ENCODE data around the gene SLC6A6. TPM values are rescaled to one million over a fixed set of nuclear protein-coding genes. Genes with fewer than 3 reads are reported as not detected.
A peak's percentile ranks its signal among the peaks of the same experiment; 100 is the strongest.

SLC6A6 gene
- total RNA-seq (2012; rRNA removed), result 11.9 and 12.9 TPM in 2 replicates

DNA sequence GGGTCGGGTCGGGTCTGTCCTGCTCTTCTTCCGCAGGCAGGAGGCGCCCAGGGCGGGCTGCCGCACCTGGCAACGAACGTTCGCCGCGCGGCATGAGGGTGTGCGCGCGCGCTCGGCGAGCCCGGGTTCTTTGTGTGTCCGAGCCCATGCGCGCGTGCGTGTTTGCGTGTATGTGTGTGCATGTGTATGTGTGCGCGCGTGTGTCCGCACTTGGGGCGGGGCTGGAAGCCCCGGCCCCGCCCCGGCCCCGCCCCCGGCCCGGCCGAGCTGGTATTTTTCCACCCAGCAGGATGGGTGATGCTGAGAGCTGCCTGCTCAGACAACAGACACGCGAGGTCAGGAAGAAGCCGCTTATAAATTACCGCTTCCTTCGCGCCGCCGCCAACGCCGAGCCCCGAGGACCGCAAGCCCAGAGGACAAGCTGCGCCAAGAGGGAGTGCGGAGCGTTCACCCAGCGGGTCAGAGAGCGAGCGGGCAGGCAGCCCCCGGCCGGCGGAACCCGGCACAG lies at the start of gene SLC6A6:
TSS of gene SLC6A6 (plus strand) at position 303 of the 508 bp plus-strand sequence. CDS start 41,029 bp downstream, outside the sequence.
- peak within 1 kb of the TSS; percentile 81 for H3K4me3 ChIP-seq (ENCODE audit: low read length)
- no peaks in the 10 kb centered on the region for H3K9me3 ChIP-seq (replicated peaks; ENCODE audit: low read length)
- H3K36me3 ChIP-seq (ENCODE audit: insufficient read depth, low read length), result no peaks in the 10 kb centered on the region
- H3K9ac ChIP-seq (ENCODE audit: low read depth, low read length), result peak within 1 kb of the TSS; percentile 90
- H3K4me2 ChIP-seq (ENCODE audit: low read length), result peak within 1 kb of the TSS; percentile 89
- H3K4me1 ChIP-seq (ENCODE audit: control insufficient read depth, insufficient read depth, low read length), result peaks cover 31% of the 10 kb centered on the region
- no peaks in the 10 kb centered on the region for H3K27me3 ChIP-seq (ENCODE audit: control insufficient read depth, insufficient read depth, low read length)

DNA sequence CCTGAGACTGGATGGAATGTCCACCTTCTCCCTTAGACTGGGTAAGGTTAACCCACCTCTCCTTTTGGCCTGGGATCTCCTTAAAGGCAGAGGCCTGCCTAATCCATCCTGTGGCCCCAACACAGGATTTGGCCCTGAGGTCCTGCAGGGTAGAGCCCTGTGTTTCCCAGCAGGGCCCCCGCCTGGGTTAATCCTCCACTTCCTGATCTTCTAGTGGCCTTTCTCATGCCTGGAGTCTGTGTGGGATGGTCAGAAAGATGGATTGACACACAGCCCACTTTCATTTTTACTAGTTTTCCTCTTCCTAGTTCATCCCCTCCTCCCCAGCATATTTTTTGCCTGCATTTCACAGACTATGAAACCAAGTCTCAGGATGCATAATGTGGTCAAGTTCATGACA lies 48.9 kb upstream of the SLC6A6 start:
- H3K9me3 ChIP-seq (replicated peaks; ENCODE audit: low read length), result no peaks in the 10 kb centered on the region
- no peaks in the 10 kb centered on the region for H3K36me3 ChIP-seq (ENCODE audit: insufficient read depth, low read length)
- H3K9ac ChIP-seq (ENCODE audit: low read depth, low read length), result no peak overlapping the region
- no peaks in the 10 kb centered on the region for H3K4me1 ChIP-seq (ENCODE audit: control insufficient read depth, insufficient read depth, low read length)
- peaks cover 39% of the 10 kb centered on the region for H3K27me3 ChIP-seq (ENCODE audit: control insufficient read depth, insufficient read depth, low read length)
- no peak overlapping the region for H3K4me2 ChIP-seq (ENCODE audit: low read length)
- H3K4me3 ChIP-seq (ENCODE audit: low read length), result no peak overlapping the region

GRCh38 chr3:14357463-14357862 lies 44.9 kb upstream of the SLC6A6 start:
- Histone ChIP-seq H3K27me3 (ENCODE audit: control insufficient read depth, insufficient read depth, low read length) (peaks cover 49% of the 10 kb centered on the region), H3K4me3 (ENCODE audit: low read length) (no peak overlapping the region), H3K4me1 (ENCODE audit: control insufficient read depth, insufficient read depth, low read length) (no peaks in the 10 kb centered on the region), H3K36me3 (ENCODE audit: insufficient read depth, low read length) (no peaks in the 10 kb centered on the region), H3K4me2 (ENCODE audit: low read length) (no peak overlapping the region), H3K9me3 (replicated peaks; ENCODE audit: low read length) (no peaks in the 10 kb centered on the region), H3K9ac (ENCODE audit: low read depth, low read length) (no peak overlapping the region)

GRCh38 chr3:14358426-14359211 lies 43.8 kb upstream of the SLC6A6 start:
- Histone ChIP-seq H3K4me2 (ENCODE audit: low read length) (no peak overlapping the region), H3K4me3 (ENCODE audit: low read length) (no peak overlapping the region), H3K9me3 (replicated peaks; ENCODE audit: low read length) (no peaks in the 10 kb centered on the region), H3K9ac (ENCODE audit: low read depth, low read length) (no peak overlapping the region), H3K36me3 (ENCODE audit: insufficient read depth, low read length) (no peaks in the 10 kb centered on the region), H3K4me1 (ENCODE audit: control insufficient read depth, insufficient read depth, low read length) (no peaks in the 10 kb centered on the region), H3K27me3 (ENCODE audit: control insufficient read depth, insufficient read depth, low read length) (peaks cover 56% of the 10 kb centered on the region)

GRCh38 chr3:14359348-14359747 lies 43.1 kb upstream of the SLC6A6 start:
- peaks cover 62% of the 10 kb centered on the region for H3K27me3 ChIP-seq (ENCODE audit: control insufficient read depth, insufficient read depth, low read length)
- no peaks in the 10 kb centered on the region for H3K4me1 ChIP-seq (ENCODE audit: control insufficient read depth, insufficient read depth, low read length)
- H3K4me3 ChIP-seq (ENCODE audit: low read length), result no peak overlapping the region
- H3K4me2 ChIP-seq (ENCODE audit: low read length), result no peak overlapping the region
- H3K36me3 ChIP-seq (ENCODE audit: insufficient read depth, low read length), result no peaks in the 10 kb centered on the region
- H3K9me3 ChIP-seq (replicated peaks; ENCODE audit: low read length), result no peaks in the 10 kb centered on the region
- H3K9ac ChIP-seq (ENCODE audit: low read depth, low read length), result no peak overlapping the region

- H3K4me3 ChIP-seq (ENCODE audit: low read length), result no peak overlapping the region
- peaks cover 71% of the 10 kb centered on the region for H3K27me3 ChIP-seq (ENCODE audit: control insufficient read depth, insufficient read depth, low read length)
- no peaks in the 10 kb centered on the region for H3K9me3 ChIP-seq (replicated peaks; ENCODE audit: low read length)
- H3K4me1 ChIP-seq (ENCODE audit: control insufficient read depth, insufficient read depth, low read length), result no peaks in the 10 kb centered on the region
- H3K36me3 ChIP-seq (ENCODE audit: insufficient read depth, low read length), result no peaks in the 10 kb centered on the region
- no peak overlapping the region for H3K4me2 ChIP-seq (ENCODE audit: low read length)
- H3K9ac ChIP-seq (ENCODE audit: low read depth, low read length), result no peak overlapping the region
These were observed 42.1 kb upstream of the SLC6A6 start for GRCh38 chr3:14360123-14360881.

DNA sequence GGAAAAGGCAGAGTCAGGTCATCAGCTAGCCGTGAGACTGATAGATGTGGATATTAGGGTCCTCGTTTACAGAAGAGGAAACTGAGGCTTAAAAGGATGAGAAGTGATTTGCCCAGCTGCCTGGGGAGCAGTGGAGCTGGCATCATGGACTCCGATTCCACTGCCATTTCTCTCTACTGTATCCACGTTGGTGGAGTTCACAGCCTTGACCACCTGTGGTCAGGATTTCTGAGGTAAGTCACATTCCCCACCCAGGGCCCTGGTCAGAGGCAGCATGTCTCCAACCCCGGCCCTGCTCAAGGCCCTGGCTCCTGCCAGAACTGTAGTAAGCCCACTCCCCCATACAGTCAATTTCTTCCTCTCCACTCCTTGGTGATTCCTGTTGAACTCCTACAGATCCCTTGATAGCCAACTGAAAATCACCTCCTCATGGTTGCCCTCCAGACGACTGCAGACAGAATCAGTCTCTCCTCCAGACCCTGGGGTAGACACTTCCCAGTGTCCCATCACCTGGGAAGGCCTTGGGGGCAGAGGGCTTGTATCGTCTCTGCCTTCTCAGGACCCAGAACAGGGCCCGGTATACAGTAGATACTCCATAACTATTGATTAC lies 41.2 kb upstream of the SLC6A6 start:
- Histone ChIP-seq H3K36me3 (ENCODE audit: insufficient read depth, low read length) (no peaks in the 10 kb centered on the region), H3K9ac (ENCODE audit: low read depth, low read length) (no peak overlapping the region), H3K4me1 (ENCODE audit: control insufficient read depth, insufficient read depth, low read length) (no peaks in the 10 kb centered on the region), H3K27me3 (ENCODE audit: control insufficient read depth, insufficient read depth, low read length) (peaks cover 74% of the 10 kb centered on the region), H3K9me3 (replicated peaks; ENCODE audit: low read length) (no peaks in the 10 kb centered on the region), H3K4me2 (ENCODE audit: low read length) (no peak overlapping the region), H3K4me3 (ENCODE audit: low read length) (no peak overlapping the region)

DNA sequence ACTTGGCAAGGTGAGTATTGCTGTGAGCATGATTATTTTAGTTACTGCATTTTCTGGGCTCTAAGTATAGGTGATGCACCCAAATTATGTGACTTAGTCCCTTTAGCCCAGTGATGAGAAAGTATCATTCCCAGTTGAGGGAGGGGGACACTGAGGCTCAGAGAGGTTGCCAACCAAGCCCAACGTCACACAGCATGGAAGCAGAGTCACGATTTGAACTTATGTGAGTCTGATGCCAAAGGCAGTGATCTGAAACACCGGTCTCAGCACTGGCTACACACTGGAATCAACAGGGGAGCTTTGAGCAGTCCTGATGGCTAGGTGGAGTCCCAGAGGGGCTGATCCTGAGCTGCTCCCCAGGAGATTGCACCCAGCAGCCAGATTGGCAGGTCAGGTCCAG lies 39.5 kb upstream of the SLC6A6 start:
- H3K27me3 ChIP-seq (ENCODE audit: control insufficient read depth, insufficient read depth, low read length), result peaks cover 81% of the 10 kb centered on the region
- no peak overlapping the region for H3K4me2 ChIP-seq (ENCODE audit: low read length)
- no peak overlapping the region for H3K4me3 ChIP-seq (ENCODE audit: low read length)
- H3K9ac ChIP-seq (ENCODE audit: low read depth, low read length), result no peak overlapping the region
- H3K9me3 ChIP-seq (replicated peaks; ENCODE audit: low read length), result no peaks in the 10 kb centered on the region
- no peaks in the 10 kb centered on the region for H3K36me3 ChIP-seq (ENCODE audit: insufficient read depth, low read length)
- H3K4me1 ChIP-seq (ENCODE audit: control insufficient read depth, insufficient read depth, low read length), result no peaks in the 10 kb centered on the region

GRCh38 chr3:14363379-14363778 lies 39.0 kb upstream of the SLC6A6 start:
- H3K4me1 ChIP-seq (ENCODE audit: control insufficient read depth, insufficient read depth, low read length), result no peaks in the 10 kb centered on the region
- H3K9me3 ChIP-seq (replicated peaks; ENCODE audit: low read length), result no peaks in the 10 kb centered on the region
- no peak overlapping the region for H3K9ac ChIP-seq (ENCODE audit: low read depth, low read length)
- H3K4me2 ChIP-seq (ENCODE audit: low read length), result no peak overlapping the region
- no peak overlapping the region for H3K4me3 ChIP-seq (ENCODE audit: low read length)
- H3K27me3 ChIP-seq (ENCODE audit: control insufficient read depth, insufficient read depth, low read length), result peaks cover 79% of the 10 kb centered on the region
- H3K36me3 ChIP-seq (ENCODE audit: insufficient read depth, low read length), result no peaks in the 10 kb centered on the region

- Histone ChIP-seq H3K36me3 (ENCODE audit: insufficient read depth, low read length) (no peaks in the 10 kb centered on the region), H3K4me3 (ENCODE audit: low read length) (no peak overlapping the region), H3K4me1 (ENCODE audit: control insufficient read depth, insufficient read depth, low read length) (no peaks in the 10 kb centered on the region), H3K4me2 (ENCODE audit: low read length) (no peak overlapping the region), H3K27me3 (ENCODE audit: control insufficient read depth, insufficient read depth, low read length) (peaks cover 79% of the 10 kb centered on the region), H3K9me3 (replicated peaks; ENCODE audit: low read length) (no peaks in the 10 kb centered on the region), H3K9ac (ENCODE audit: low read depth, low read length) (no peak overlapping the region)
These were observed 38.4 kb upstream of the SLC6A6 start for GRCh38 chr3:14363991-14364390.

DNA sequence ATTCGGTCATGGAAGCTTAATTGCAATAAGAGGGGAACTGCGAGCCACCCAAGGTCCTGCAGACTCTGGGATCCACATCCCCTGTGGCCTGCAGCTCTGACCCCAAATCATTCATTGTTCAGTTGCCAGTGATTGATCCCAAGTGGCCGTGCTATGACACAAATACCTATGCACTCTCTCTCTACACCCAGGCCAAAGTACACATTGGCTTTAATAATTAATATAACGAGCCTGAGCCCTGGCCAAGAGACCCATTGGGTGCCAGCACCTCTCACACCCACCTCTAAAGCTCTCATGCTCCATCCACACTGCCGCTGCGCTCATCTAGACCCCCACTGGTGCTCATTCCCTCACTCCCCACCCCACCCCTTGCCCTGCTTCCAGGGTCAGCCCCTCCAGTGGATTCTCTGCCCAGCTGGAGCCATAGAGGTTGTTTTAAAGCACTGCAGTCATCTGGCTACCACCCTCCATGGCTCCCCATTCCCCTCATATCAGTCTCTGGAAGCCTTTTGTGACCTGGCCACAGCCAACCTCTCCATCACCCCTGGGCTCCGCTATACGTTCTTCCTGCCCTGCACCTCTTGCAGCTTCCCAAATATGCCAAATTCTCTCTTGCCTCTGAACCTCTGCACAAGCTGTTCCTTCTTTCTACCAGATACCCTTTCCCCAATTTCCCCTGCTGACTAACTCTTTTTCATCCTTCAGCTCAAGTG lies 37.7 kb upstream of the SLC6A6 start:
- Histone ChIP-seq H3K4me3 (ENCODE audit: low read length) (no peak overlapping the region), H3K4me2 (ENCODE audit: low read length) (no peak overlapping the region), H3K4me1 (ENCODE audit: control insufficient read depth, insufficient read depth, low read length) (no peaks in the 10 kb centered on the region), H3K36me3 (ENCODE audit: insufficient read depth, low read length) (no peaks in the 10 kb centered on the region), H3K9ac (ENCODE audit: low read depth, low read length) (no peak overlapping the region), H3K27me3 (ENCODE audit: control insufficient read depth, insufficient read depth, low read length) (peaks cover 75% of the 10 kb centered on the region), H3K9me3 (replicated peaks; ENCODE audit: low read length) (no peaks in the 10 kb centered on the region)

All from skeletal muscle satellite cell (primary cell).